IPS-11a (cell line): ENCODE data around the gene CACNB4.

Source experiments
- H3K4me3 ChIP-seq: one replicate; pipeline ENCODE4 v1.5.1; 2013; ENCODE audit warnings: low read depth, low read length, control low read depth

Gene CACNB4

GRCh38 chr2:151977631-151978030 is 121.2 kb downstream of the CACNB4 start:
- no peak overlapping the region for H3K4me3 ChIP-seq

- no peak overlapping the region for H3K4me3 ChIP-seq
Observed at GRCh38 chr2:151976945-151977353, 121.9 kb downstream of the CACNB4 start.

GRCh38 chr2:151975460-151976414 is 123.1 kb downstream of the CACNB4 start:
- no peak overlapping the region for H3K4me3 ChIP-seq

- no peak overlapping the region for H3K4me3 ChIP-seq
Observed at GRCh38 chr2:151974988-151975387, 123.9 kb downstream of the CACNB4 start.

GRCh38 chr2:151973901-151974199 is 125.0 kb downstream of the CACNB4 start:
- no peak overlapping the region for H3K4me3 ChIP-seq

- H3K4me3 ChIP-seq, result no peak overlapping the region
Observed at GRCh38 chr2:151973013-151973900, 125.6 kb downstream of the CACNB4 start.

- no peak overlapping the region for H3K4me3 ChIP-seq
Observed at GRCh38 chr2:151972241-151973012, 126.4 kb downstream of the CACNB4 start.

- no peak overlapping the region for H3K4me3 ChIP-seq
Observed at GRCh38 chr2:151971301-151972051, 127.4 kb downstream of the CACNB4 start.

GRCh38 chr2:151968770-151969470 is 129.9 kb downstream of the CACNB4 start:
- no peak overlapping the region for H3K4me3 ChIP-seq

- H3K4me3 ChIP-seq, result no peak overlapping the region
Observed at GRCh38 chr2:151967829-151968722, 130.8 kb downstream of the CACNB4 start.

GRCh38 chr2:151965884-151966283 is 133.0 kb downstream of the CACNB4 start:
- H3K4me3 ChIP-seq, result no peak overlapping the region

- no peak overlapping the region for H3K4me3 ChIP-seq
Observed at GRCh38 chr2:151961558-151961957, 137.3 kb downstream of the CACNB4 start.

GRCh38 chr2:151959238-151959637 is 139.6 kb downstream of the CACNB4 start:
- no peak overlapping the region for H3K4me3 ChIP-seq

GRCh38 chr2:151953467-151953866 is 145.4 kb downstream of the CACNB4 start:
- no peak overlapping the region for H3K4me3 ChIP-seq

- no peak overlapping the region for H3K4me3 ChIP-seq
Observed at GRCh38 chr2:151952691-151953456, 146.0 kb downstream of the CACNB4 start.

GRCh38 chr2:151947813-151948165 is 151.1 kb downstream of the CACNB4 start:
- no peak overlapping the region for H3K4me3 ChIP-seq

GRCh38 chr2:151946899-151947812 is 151.7 kb downstream of the CACNB4 start:
- no peak overlapping the region for H3K4me3 ChIP-seq
